ENCODE data around the gene MED12. TPM values are rescaled to one million over a fixed set of nuclear protein-coding genes. Genes with fewer than 3 reads are reported as not detected.
A peak's percentile ranks its signal among the peaks of the same experiment; 100 is the strongest.

The MED12 gene
- total and polyA plus RNA-seq, 2 donors (not counting 1 experiment from before 2014, with no cell fraction given) = 34.1 to 123 TPM

GRCh38 chrX:71128915-71129765 lies 10.7 kb downstream of the MED12 start:
- H3K4me3 ChIP-seq (ENCODE audit: control extremely low read depth in 1 of 5, extremely low read depth in 1 of 5, insufficient read depth in 1 of 5, low read depth in 2 of 5, low read length in 4 of 5) = no peak overlapping the region
- intact Hi-C loops (cut with micrococcal nuclease) = loop anchor here (1.0 kb wide), 2 partner anchors 31 to 61 kb away; partner anchors contain the start of gene SNX12
- ATAC-seq (ENCODE audit: low read depth) (peak; percentile 90), DNase-seq (peak; percentile 79)
- no peak overlapping the region for H3K27ac ChIP-seq (ENCODE audit: low read length in 2 of 2)
- Mint-ChIP-seq H3K27me3 (no peaks in the 10 kb centered on the region), H3K4me1 (peaks cover 9% of the 10 kb centered on the region), H3K4me3 (no peak overlapping the region), H3K27ac (peak overlapping the region; percentile 51), H3K9me3 (ENCODE audit: insufficient read depth) (no peaks in the 10 kb centered on the region)
- H3K4me2 ChIP-seq (replicated peaks; ENCODE audit: low read depth, low read length, poor library complexity, severe bottlenecking) = peak overlapping the region; percentile 1
- H2AFZ ChIP-seq (ENCODE audit: insufficient read depth, low read depth, low read length, poor library complexity, severe bottlenecking) = no peak overlapping the region
- no peaks in the 10 kb centered on the region for H3K79me2 ChIP-seq (ENCODE audit: control insufficient read depth, insufficient read depth, low read length)
- CTCF ChIA-PET = interaction anchor here (0.5 to 6.4 kb wide), 10 partner anchors 11 to 131 kb away, joined by 3 to 78 read pairs (median 5); partner anchors contain the start of genes FOXO4, IL2RG and MED12
- H4K20me1 ChIP-seq (ENCODE audit: control insufficient read depth, insufficient read depth, low read length, poor library complexity, severe bottlenecking) = no peaks in the 10 kb centered on the region
- no peaks in the 10 kb centered on the region for H3K9me3 ChIP-seq (ENCODE audit: control extremely low read depth in 1 of 3, control insufficient read depth in 2 of 3, insufficient read depth in 1 of 3, low read length in 2 of 3)
- 74% methylated on average over 4 of the region's 18 CpGs for WGBS (ENCODE audit: insufficient coverage)
- H3K36me3 ChIP-seq (replicated peaks in 1 of 2; ENCODE audit: control extremely low read depth in 1 of 2, control insufficient read depth in 1 of 2, extremely low read depth in 1 of 2, insufficient read depth in 2 of 2, low read length in 1 of 2) = peaks cover 0 to 53% of the 10 kb centered on the region in 2 experiments
- no peak overlapping the region for H3K9ac ChIP-seq (ENCODE audit: low read length)
- TF ChIP-seq EZH2 (IDR thresholded peaks at IDR 0.05; ENCODE audit: borderline replicate concordance, insufficient read depth, low read depth, low read length, poor library complexity, severe bottlenecking) = no peak
- TF ChIP-seq, protein P1, sequence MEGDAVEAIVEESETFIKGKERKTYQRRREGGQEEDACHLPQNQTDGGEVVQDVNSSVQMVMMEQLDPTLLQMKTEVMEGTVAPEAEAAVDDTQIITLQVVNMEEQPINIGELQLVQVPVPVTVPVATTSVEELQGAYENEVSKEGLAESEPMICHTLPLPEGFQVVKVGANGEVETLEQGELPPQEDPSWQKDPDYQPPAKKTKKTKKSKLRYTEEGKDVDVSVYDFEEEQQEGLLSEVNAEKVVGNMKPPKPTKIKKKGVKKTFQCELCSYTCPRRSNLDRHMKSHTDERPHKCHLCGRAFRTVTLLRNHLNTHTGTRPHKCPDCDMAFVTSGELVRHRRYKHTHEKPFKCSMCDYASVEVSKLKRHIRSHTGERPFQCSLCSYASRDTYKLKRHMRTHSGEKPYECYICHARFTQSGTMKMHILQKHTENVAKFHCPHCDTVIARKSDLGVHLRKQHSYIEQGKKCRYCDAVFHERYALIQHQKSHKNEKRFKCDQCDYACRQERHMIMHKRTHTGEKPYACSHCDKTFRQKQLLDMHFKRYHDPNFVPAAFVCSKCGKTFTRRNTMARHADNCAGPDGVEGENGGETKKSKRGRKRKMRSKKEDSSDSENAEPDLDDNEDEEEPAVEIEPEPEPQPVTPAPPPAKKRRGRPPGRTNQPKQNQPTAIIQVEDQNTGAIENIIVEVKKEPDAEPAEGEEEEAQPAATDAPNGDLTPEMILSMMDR (IDR thresholded peaks at IDR 0.05) = peak; percentile 77
- H3K4me1 ChIP-seq (ENCODE audit: control insufficient read depth in 2 of 2, insufficient read depth in 2 of 2, low read length in 2 of 2) = peaks cover 0 to 8% of the 10 kb centered on the region in 2 donors
- H3K27me3 ChIP-seq (replicated peaks in 1 of 4; ENCODE audit: control extremely low read depth in 1 of 4, control insufficient read depth in 3 of 4, insufficient read depth in 4 of 4, low read length in 3 of 4) = no peaks in the 10 kb centered on the region
- POLR2A ChIA-PET = interaction anchor here (1.0 to 1.1 kb wide), 2 partner anchors 11 to 33 kb away, joined by 3 to 9 read pairs; partner anchors contain the start of genes FOXO4 and MED12

GRCh38 chrX:71131510-71131909 lies 13.1 kb downstream of the MED12 start:
- Mint-ChIP-seq H3K27me3 (no peaks in the 10 kb centered on the region), H3K4me3 (no peak overlapping the region), H3K27ac (no peak overlapping the region), H3K9me3 (ENCODE audit: insufficient read depth) (no peaks in the 10 kb centered on the region), H3K4me1 (peaks cover 9% of the 10 kb centered on the region)
- Histone ChIP-seq H3K27me3 (replicated peaks in 1 of 4; ENCODE audit: control extremely low read depth in 1 of 4, control insufficient read depth in 3 of 4, insufficient read depth in 4 of 4, low read length in 3 of 4) (no peaks in the 10 kb centered on the region), H3K9ac (ENCODE audit: low read length) (no peak overlapping the region), H3K27ac (ENCODE audit: low read length in 2 of 2) (no peak overlapping the region), H3K9me3 (ENCODE audit: control extremely low read depth in 1 of 3, control insufficient read depth in 2 of 3, insufficient read depth in 1 of 3, low read length in 2 of 3) (no peaks in the 10 kb centered on the region), H3K4me3 (ENCODE audit: control extremely low read depth in 1 of 5, extremely low read depth in 1 of 5, insufficient read depth in 1 of 5, low read depth in 2 of 5, low read length in 4 of 5) (no peak overlapping the region), H3K79me2 (ENCODE audit: control insufficient read depth, insufficient read depth, low read length) (no peaks in the 10 kb centered on the region), H3K36me3 (replicated peaks in 1 of 2; ENCODE audit: control extremely low read depth in 1 of 2, control insufficient read depth in 1 of 2, extremely low read depth in 1 of 2, insufficient read depth in 2 of 2, low read length in 1 of 2) (peaks cover 0 to 55% of the 10 kb centered on the region in 2 experiments), H2AFZ (ENCODE audit: insufficient read depth, low read depth, low read length, poor library complexity, severe bottlenecking) (no peak overlapping the region), H4K20me1 (ENCODE audit: control insufficient read depth, insufficient read depth, low read length, poor library complexity, severe bottlenecking) (no peaks in the 10 kb centered on the region), H3K4me1 (ENCODE audit: control insufficient read depth in 2 of 2, insufficient read depth in 2 of 2, low read length in 2 of 2) (peaks cover 0 to 8% of the 10 kb centered on the region in 2 donors), H3K4me2 (replicated peaks; ENCODE audit: low read depth, low read length, poor library complexity, severe bottlenecking) (no peak overlapping the region)
- no peak for ATAC-seq (ENCODE audit: low read depth)
- intact Hi-C loops (cut with micrococcal nuclease) = no loop called here
- DNase-seq = no peak
- WGBS (ENCODE audit: insufficient coverage) = 100% methylated on average over 1 of the region's 4 CpGs
- ChIA-PET POLR2A (interaction anchor here (1.1 kb wide), 1 partner anchor 13 kb away, joined by 3 read pairs; the partner anchor contains the start of gene MED12), CTCF (interaction anchor here (0.8 to 6.4 kb wide), 5 partner anchors 20 to 48 kb away, joined by 3 to 78 read pairs (median 33); partner anchors contain the start of genes FOXO4 and IL2RG)
- TF ChIP-seq, protein P1 (IDR thresholded peaks at IDR 0.05) = no peak
- TF ChIP-seq EZH2 (IDR thresholded peaks at IDR 0.05; ENCODE audit: borderline replicate concordance, insufficient read depth, low read depth, low read length, poor library complexity, severe bottlenecking) = no peak

Data from B cell (primary cell).